Measurements from ENCODE around the gene TMEM176B. TPM values are rescaled to one million over a fixed set of nuclear protein-coding genes. Genes with fewer than 3 reads are reported as not detected.

Gene TMEM176B
- total RNA-seq, 2 donors from 2014 or later = 4.5 to 14.5 TPM

GRCh38 chr7:150755473-150756099 is 44.6 kb downstream of the TMEM176B start:
- DNase-seq (ENCODE audit: low spot score) = no peak
- Histone ChIP-seq H3K27me3 (replicated peaks; ENCODE audit: insufficient read depth) (no peaks in the 10 kb centered on the region), H3K9me3 (no peaks in the 10 kb centered on the region), H3K36me3 (no peaks in the 10 kb centered on the region), H3K4me1 (replicated peaks) (no peaks in the 10 kb centered on the region), H3K27ac (no peak overlapping the region), H3K4me3 (no peak overlapping the region)
- intact Hi-C loops (cut with DNase I) = loop anchor here (2.0 kb wide), 1 partner anchor 307 kb away; no protein-coding TSS in a partner anchor
- TF ChIP-seq CTCF (IDR thresholded peaks at IDR 0.05) = no peak
- no peak for TF ChIP-seq POLR2A (IDR thresholded peaks at IDR 0.05)
- no peak for TF ChIP-seq POLR2AphosphoS5 (IDR thresholded peaks at IDR 0.05)
- WGBS = 84% methylated on average over 4 of the region's 4 CpGs

- no peak overlapping the region for H3K27ac ChIP-seq
- intact Hi-C loops (cut with DNase I) = no loop called here
Measured at GRCh38 chr7:150754951-150755350, 45.2 kb downstream of the TMEM176B start.

GRCh38 chr7:150753826-150754603 is 46.1 kb downstream of the TMEM176B start:
- H3K27ac ChIP-seq = no peak overlapping the region
- 44% methylated on average over 3 of the region's 3 CpGs for WGBS
- TF ChIP-seq POLR2A (IDR thresholded peaks at IDR 0.05) (no peak), POLR2AphosphoS5 (IDR thresholded peaks at IDR 0.05) (no peak), CTCF (IDR thresholded peaks at IDR 0.05) (no peak)
- no peaks in the 10 kb centered on the region for H3K4me1 ChIP-seq (replicated peaks)
- no peaks in the 10 kb centered on the region for H3K9me3 ChIP-seq
- H3K4me3 ChIP-seq = no peak overlapping the region
- H3K36me3 ChIP-seq = no peaks in the 10 kb centered on the region
- intact Hi-C loops (cut with DNase I) = no loop called here
- H3K27me3 ChIP-seq (replicated peaks; ENCODE audit: insufficient read depth) = no peaks in the 10 kb centered on the region
- DNase-seq (ENCODE audit: low spot score) = no peak

More at GRCh38 chr7:150754951-150755350, 45.2 kb downstream of the TMEM176B start:
- no peaks in the 10 kb centered on the region for H3K36me3 ChIP-seq
- no peak overlapping the region for H3K4me3 ChIP-seq
- H3K4me1 ChIP-seq (replicated peaks) = no peaks in the 10 kb centered on the region
- DNase-seq (ENCODE audit: low spot score) = no peak
- H3K9me3 ChIP-seq = no peaks in the 10 kb centered on the region
- no peaks in the 10 kb centered on the region for H3K27me3 ChIP-seq (replicated peaks; ENCODE audit: insufficient read depth)
- TF ChIP-seq CTCF (IDR thresholded peaks at IDR 0.05) (no peak), POLR2AphosphoS5 (IDR thresholded peaks at IDR 0.05) (no peak), POLR2A (IDR thresholded peaks at IDR 0.05) (no peak)

GRCh38 chr7:150753239-150753638 is 46.9 kb downstream of the TMEM176B start:
- DNase-seq (ENCODE audit: low spot score) = no peak
- H3K9me3 ChIP-seq = no peaks in the 10 kb centered on the region
- no peak overlapping the region for H3K4me3 ChIP-seq
- intact Hi-C loops (cut with DNase I) = no loop called here
- H3K4me1 ChIP-seq (replicated peaks) = no peaks in the 10 kb centered on the region
- 61% methylated on average over 6 of the region's 6 CpGs for WGBS
- H3K27ac ChIP-seq = no peak overlapping the region
- no peak for TF ChIP-seq POLR2AphosphoS5 (IDR thresholded peaks at IDR 0.05)
- no peak for TF ChIP-seq POLR2A (IDR thresholded peaks at IDR 0.05)
- no peaks in the 10 kb centered on the region for H3K27me3 ChIP-seq (replicated peaks; ENCODE audit: insufficient read depth)
- H3K36me3 ChIP-seq = no peaks in the 10 kb centered on the region

GRCh38 chr7:150751702-150752101 is 48.5 kb downstream of the TMEM176B start:
- Histone ChIP-seq H3K27me3 (replicated peaks; ENCODE audit: insufficient read depth) (no peaks in the 10 kb centered on the region), H3K4me3 (no peak overlapping the region), H3K36me3 (no peaks in the 10 kb centered on the region), H3K9me3 (no peaks in the 10 kb centered on the region), H3K27ac (no peak overlapping the region), H3K4me1 (replicated peaks) (no peaks in the 10 kb centered on the region)
- 51% methylated on average over 2 of the region's 2 CpGs for WGBS
- DNase-seq (ENCODE audit: low spot score) = no peak
- TF ChIP-seq CTCF (IDR thresholded peaks at IDR 0.05) = no peak
- no peak for TF ChIP-seq POLR2A (IDR thresholded peaks at IDR 0.05)
- TF ChIP-seq POLR2AphosphoS5 (IDR thresholded peaks at IDR 0.05) = no peak
- intact Hi-C loops (cut with DNase I) = no loop called here
